K562 (cell line): ENCODE measurements around the gene PSD2. TPM values are rescaled to one million over a fixed set of nuclear protein-coding genes. Genes with fewer than 3 reads are reported as not detected.
A peak's percentile ranks its signal among the peaks of the same experiment; 100 is the strongest.

ENCODE experiments used
- BHLHE40 ChIP-seq: IDR thresholded peaks from 2 replicates; pipeline ENCODE4 v1.6.1; 2011; ENCODE audit warnings: low read length, improper control_type of control experiment
- CBFA2T2 ChIP-seq: fragments of 450-650 bp; conservative IDR thresholded peaks from 2 replicates; pipeline ENCODE4 v1.6.1; 2017; ENCODE audit warnings: mild to moderate bottlenecking
- CBX1 ChIP-seq: sonication (generic); IDR thresholded peaks from 2 replicates; pipeline ENCODE4 v1.6.1; 2016; ENCODE audit warnings: antibody characterized with exemption, low read depth, mild to moderate bottlenecking
- CXXC5 ChIP-seq: fragments of 250-450 bp; sonication (Bioruptor Pico); IDR thresholded peaks from 2 replicates; pipeline ENCODE4 v1.8.0; 2022; ENCODE audit warnings: inconsistent platforms, mild to moderate bottlenecking, moderate library complexity
- EP300 ChIP-seq: IDR thresholded peaks from 2 replicates; pipeline ENCODE4 v1.6.1; 2012; ENCODE audit warnings: low read length, improper control_type of control experiment
- ETS2 ChIP-seq: IDR thresholded peaks from 2 replicates; pipeline ENCODE4 v1.6.1; 2016; ENCODE audit warnings: borderline replicate concordance, missing genetic modification characterization, mild to moderate bottlenecking, moderate library complexity, missing compliant biosample characterization; ENCODE audit not compliant: poor library complexity, severe bottlenecking
- NCOA1 ChIP-seq: fragments of 450-650 bp; IDR thresholded peaks from 2 replicates; pipeline ENCODE4 v1.6.1; 2016; ENCODE audit warnings: low read depth
- NONO ChIP-seq, 2 experiments: fragments of 200-400 bp in 1 of 2; fragments of 450-650 bp in 1 of 2; formaldehyde crosslinking in 1 of 2; IDR thresholded peaks; 2 replicates each; pipeline ENCODE4 v1.6.1; 2017; ENCODE audit warnings: low read depth in 2 of 2, mild to moderate bottlenecking in 2 of 2, moderate library complexity in 2 of 2, low read length in 1 of 2
- NR2C2 ChIP-seq, 2 experiments: fragments of 200-800 bp in 1 of 2; sonication (Bioruptor generic) in 1 of 2; sonication (generic) in 1 of 2; formaldehyde crosslinking in 1 of 2; IDR thresholded peaks; 2 replicates each; pipeline versions ENCODE4 v1.6.1 to v1.8.0; 2016 to 2022; ENCODE audit warnings: mild to moderate bottlenecking in 1 of 2, missing compliant biosample characterization in 1 of 2, missing genetic modification characterization in 1 of 2, missing genetic modification reagents in 1 of 2
- POLR2B ChIP-seq: fragments of 450-650 bp; IDR thresholded peaks from 2 replicates; pipeline ENCODE4 v1.6.1; 2018; ENCODE audit warnings: low read depth; ENCODE audit not compliant: partially characterized antibody
- PPARD ChIP-seq: fragments of 250-450 bp; sonication (Bioruptor Pico); IDR thresholded peaks from 2 replicates; pipeline ENCODE4 v1.8.0; 2022; ENCODE audit warnings: inconsistent platforms, mild to moderate bottlenecking, moderate library complexity
- PTBP1 ChIP-seq: fragments of 200-400 bp; formaldehyde crosslinking; IDR thresholded peaks from 2 replicates; pipeline ENCODE4 v1.6.1; 2017; ENCODE audit warnings: low read depth, low read length
- RFX7 ChIP-seq: fragments of 250-450 bp; sonication (Bioruptor Pico); IDR thresholded peaks from 2 replicates; pipeline ENCODE4 v1.5.1; 2021; ENCODE audit warnings: mild to moderate bottlenecking
- SIN3B ChIP-seq: fragments of 450-650 bp; IDR thresholded peaks from 2 replicates; pipeline ENCODE4 v1.6.1; 2017; ENCODE audit warnings: low read depth, mild to moderate bottlenecking, moderate library complexity
- STAT5A ChIP-seq: IDR thresholded peaks from 2 replicates; pipeline ENCODE4 v1.6.1; 2012; ENCODE audit warnings: low read length, inconsistent platforms, borderline replicate concordance
- TRIM25 ChIP-seq: fragments of 450-650 bp; IDR thresholded peaks from 2 replicates; pipeline ENCODE4 v1.7.0; 2016; ENCODE audit warnings: borderline replicate concordance
- ZBED1 ChIP-seq: IDR thresholded peaks from 2 replicates; pipeline ENCODE4 v1.6.1; 2014
- ZBTB8A ChIP-seq: fragments of 450-650 bp; IDR thresholded peaks from 2 replicates; pipeline ENCODE4 v1.6.1; 2018; ENCODE audit warnings: mild to moderate bottlenecking, moderate library complexity; ENCODE audit not compliant: partially characterized antibody
- ZNF274 ChIP-seq: IDR thresholded peaks from 2 replicates; pipeline ENCODE4 v1.6.1; 2011; ENCODE audit warnings: low read depth, mild to moderate bottlenecking, low read length, moderate library complexity, borderline replicate concordance
- ZNF583 ChIP-seq: fragments of 250-450 bp; sonication (Bioruptor Pico); IDR thresholded peaks from 2 replicates; pipeline ENCODE4 v1.4.0; 2020
- ZNF79 ChIP-seq: fragments of 250-450 bp; sonication (Bioruptor Pico); IDR thresholded peaks from 2 replicates; pipeline ENCODE4 v1.4.0; 2020; ENCODE audit warnings: low read depth, mild to moderate bottlenecking, moderate library complexity
- ZSCAN29 ChIP-seq: fragments of 450-650 bp; IDR thresholded peaks from 2 replicates; pipeline ENCODE4 v1.6.1; 2017
- polyA plus RNA-seq, 8 experiments: library from polyadenylated mRNA; depleted of rRNA in 4 of 8; stranded (reverse) in 5 of 8; unstranded in 3 of 8; fragments of >200 nt; fragmentation: Nextera tagmentation in 2 of 8; fragmentation: Illumina TruSeq in 1 of 8; extraction: Ambion mirVana in 2 of 8; extraction: Trizol in 1 of 8; gene quantifications; 2 replicates each; pipeline versions ENCODE4 v1.2.1 to v1.2.3, GENCODE V29; 2011 to 2014; ENCODE audit warnings: inconsistent platforms in 1 of 8, missing spikeins in 1 of 8
- total RNA-seq, 7 experiments: library from RNA; depleted of rRNA in 6 of 7; stranded (reverse); fragments of >200 nt in 6 of 7; fragmentation: Illumina TruSeq in 2 of 7; extraction: Trizol in 2 of 7; gene quantifications; 2 replicates each; pipeline versions ENCODE4 v1.2.1 to v1.2.3, GENCODE V29; 2011 to 2021; ENCODE audit warnings: low replicate concordance in 1 of 7
- TF ChIP-seq, protein P1 (sequence below): fragments of 450-650 bp; IDR thresholded peaks from 2 replicates; pipeline ENCODE4 v1.6.1; 2016; ENCODE audit warnings: mild to moderate bottlenecking
- TF ChIP-seq, protein P2 (sequence below): sonication (generic); formaldehyde crosslinking; IDR thresholded peaks from 2 replicates; pipeline ENCODE4 v1.8.1; 2023; ENCODE audit warnings: mild to moderate bottlenecking, missing genetic modification reagents

PSD2 gene
- total and polyA plus RNA-seq, 9 of the 15 experiments (the other 6 are each of a cell fraction or from before 2014, with no cell fraction given) = 0.01 to 0.09 (median 0.04) TPM; not detected in 4

DNA sequence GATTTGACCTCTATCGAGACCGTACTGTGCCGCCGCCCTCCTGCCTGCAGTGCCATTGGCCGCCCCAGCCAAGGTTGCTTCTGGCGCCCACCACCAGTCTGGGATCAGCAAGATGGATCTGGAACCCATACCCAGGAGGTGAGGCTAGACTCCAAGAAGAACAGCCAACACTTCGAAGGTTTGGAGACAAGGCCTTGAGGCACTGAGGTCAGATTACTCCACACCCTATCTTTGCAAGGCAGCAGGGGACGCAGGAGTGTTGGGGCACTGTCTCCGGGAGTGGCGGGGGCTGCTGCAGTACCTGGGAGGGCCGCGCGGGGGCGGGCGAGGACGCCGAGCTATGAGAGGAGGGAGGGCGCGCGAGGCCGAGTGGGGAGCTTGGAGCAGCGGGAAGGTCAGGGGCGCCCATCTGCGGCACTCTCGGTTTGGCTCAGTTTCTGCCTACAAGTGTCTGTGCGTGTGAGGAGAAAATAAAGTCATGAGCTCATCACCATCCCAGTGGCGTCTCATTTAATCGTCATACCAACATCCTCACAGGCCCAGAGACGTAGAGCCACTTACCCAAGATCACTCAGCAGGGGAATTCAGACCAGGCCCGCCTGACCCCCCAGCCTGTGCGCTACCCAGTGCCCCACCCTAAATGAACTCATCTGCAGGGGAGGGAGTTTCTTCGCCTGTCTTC is 20.5 kb upstream of the PSD2 start (continued):
- TF ChIP-seq CBFA2T2 = peak; percentile 26; the same call in 1 of the 2 replicates
- TF ChIP-seq ZNF79 (CRISPR knock-in tag) = no peak
- TF ChIP-seq CXXC5 (CRISPR knock-in tag) = peak; percentile 64
- 0 out of 2 replicates have a peak, but pooled peaks have one; percentile 42 for TF ChIP-seq ZSCAN29
- TF ChIP-seq EP300 = 0 out of 2 replicates have a peak, but pooled peaks have one; percentile 22
- no peak for TF ChIP-seq TRIM25
- no peak for TF ChIP-seq RFX7 (CRISPR knock-in tag)
- no peak for TF ChIP-seq CBX1
- TF ChIP-seq ZBED1 = no peak
- TF ChIP-seq, protein P1, sequence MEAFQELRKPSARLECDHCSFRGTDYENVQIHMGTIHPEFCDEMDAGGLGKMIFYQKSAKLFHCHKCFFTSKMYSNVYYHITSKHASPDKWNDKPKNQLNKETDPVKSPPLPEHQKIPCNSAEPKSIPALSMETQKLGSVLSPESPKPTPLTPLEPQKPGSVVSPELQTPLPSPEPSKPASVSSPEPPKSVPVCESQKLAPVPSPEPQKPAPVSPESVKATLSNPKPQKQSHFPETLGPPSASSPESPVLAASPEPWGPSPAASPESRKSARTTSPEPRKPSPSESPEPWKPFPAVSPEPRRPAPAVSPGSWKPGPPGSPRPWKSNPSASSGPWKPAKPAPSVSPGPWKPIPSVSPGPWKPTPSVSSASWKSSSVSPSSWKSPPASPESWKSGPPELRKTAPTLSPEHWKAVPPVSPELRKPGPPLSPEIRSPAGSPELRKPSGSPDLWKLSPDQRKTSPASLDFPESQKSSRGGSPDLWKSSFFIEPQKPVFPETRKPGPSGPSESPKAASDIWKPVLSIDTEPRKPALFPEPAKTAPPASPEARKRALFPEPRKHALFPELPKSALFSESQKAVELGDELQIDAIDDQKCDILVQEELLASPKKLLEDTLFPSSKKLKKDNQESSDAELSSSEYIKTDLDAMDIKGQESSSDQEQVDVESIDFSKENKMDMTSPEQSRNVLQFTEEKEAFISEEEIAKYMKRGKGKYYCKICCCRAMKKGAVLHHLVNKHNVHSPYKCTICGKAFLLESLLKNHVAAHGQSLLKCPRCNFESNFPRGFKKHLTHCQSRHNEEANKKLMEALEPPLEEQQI = no peak
- TF ChIP-seq, protein P2, sequence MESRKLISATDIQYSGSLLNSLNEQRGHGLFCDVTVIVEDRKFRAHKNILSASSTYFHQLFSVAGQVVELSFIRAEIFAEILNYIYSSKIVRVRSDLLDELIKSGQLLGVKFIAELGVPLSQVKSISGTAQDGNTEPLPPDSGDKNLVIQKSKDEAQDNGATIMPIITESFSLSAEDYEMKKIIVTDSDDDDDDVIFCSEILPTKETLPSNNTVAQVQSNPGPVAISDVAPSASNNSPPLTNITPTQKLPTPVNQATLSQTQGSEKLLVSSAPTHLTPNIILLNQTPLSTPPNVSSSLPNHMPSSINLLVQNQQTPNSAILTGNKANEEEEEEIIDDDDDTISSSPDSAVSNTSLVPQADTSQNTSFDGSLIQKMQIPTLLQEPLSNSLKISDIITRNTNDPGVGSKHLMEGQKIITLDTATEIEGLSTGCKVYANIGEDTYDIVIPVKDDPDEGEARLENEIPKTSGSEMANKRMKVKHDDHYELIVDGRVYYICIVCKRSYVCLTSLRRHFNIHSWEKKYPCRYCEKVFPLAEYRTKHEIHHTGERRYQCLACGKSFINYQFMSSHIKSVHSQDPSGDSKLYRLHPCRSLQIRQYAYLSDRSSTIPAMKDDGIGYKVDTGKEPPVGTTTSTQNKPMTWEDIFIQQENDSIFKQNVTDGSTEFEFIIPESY (CRISPR knock-in tag) = 0 out of 2 replicates have a peak, but pooled peaks have one; percentile 62
- TF ChIP-seq POLR2B = no peak
- no peak for TF ChIP-seq ZBTB8A
- TF ChIP-seq NONO (IDR thresholded peaks at IDR 0.05; ENCODE audit: low read depth in 2 of 2, low read length in 1 of 2) = 0 out of 4 replicates have a peak, but pooled peaks of 1 of the 2 experiments have one; percentile 4
- no peak for TF ChIP-seq ZNF583 (CRISPR knock-in tag)
- TF ChIP-seq SIN3B = no peak
- peak; percentile 52; the same call in 1 of the 2 replicates for TF ChIP-seq BHLHE40
- TF ChIP-seq PPARD (CRISPR knock-in tag) = no peak
- 0 out of 2 replicates have a peak, but pooled peaks have one; percentile 10 for TF ChIP-seq STAT5A
- no peak for TF ChIP-seq PTBP1
- TF ChIP-seq ETS2 = no peak
- TF ChIP-seq ZNF274 = no peak
- no peak for TF ChIP-seq NCOA1
- peak; percentile 65 for TF ChIP-seq NR2C2 (CRISPR knock-in tag; IDR thresholded peaks at IDR 0.05)
- no peak for TF ChIP-seq NR2C2 (tag; IDR thresholded peaks at IDR 0.05)
